ENCODE measurements around the gene COLEC12. TPM values are rescaled to one million over a fixed set of nuclear protein-coding genes. Genes with fewer than 3 reads are reported as not detected.

Gene COLEC12
- total and polyA plus RNA-seq, 10 of the 15 experiments (the other 5 are each of a cell fraction or from before 2014, with no cell fraction given) = 0.04 to 0.05 TPM; not detected in 8

DNA sequence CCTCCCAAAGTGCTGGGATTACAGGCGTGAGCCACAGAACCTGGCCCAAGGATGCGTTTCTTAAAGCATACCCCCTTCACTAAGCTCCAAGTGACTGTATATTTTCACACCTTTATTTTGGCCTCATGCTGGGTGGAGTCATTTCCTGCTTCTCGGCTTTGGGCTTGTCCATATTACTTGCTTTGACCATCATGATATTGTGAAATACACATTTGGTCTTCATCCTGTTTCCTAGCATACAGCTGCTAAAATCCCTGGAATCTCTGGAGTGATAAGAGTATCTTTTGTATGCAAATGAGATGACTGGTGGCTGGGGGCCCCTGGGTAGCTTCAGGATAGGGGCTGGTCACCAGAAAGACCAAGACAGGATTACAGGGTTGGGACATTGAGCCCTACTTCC is 17.6 kb upstream of the COLEC12 start:
- Histone ChIP-seq H3K4me3 (no peak overlapping the region), H4K20me1 (ENCODE audit: control insufficient read depth, insufficient read depth) (no peaks in the 10 kb centered on the region), H3K9me3 (replicated peaks; ENCODE audit: control insufficient read depth, insufficient read depth, low read length) (no peaks in the 10 kb centered on the region), H3K4me1 (ENCODE audit: control insufficient read depth, insufficient read depth, low read length) (0 out of 2 replicates have a peak, but pooled peaks cover 3% of the 10 kb centered on the region), H3K9ac (ENCODE audit: control insufficient read depth, insufficient read depth, low read length) (no peak overlapping the region), H3K79me2 (ENCODE audit: control insufficient read depth, insufficient read depth, low read length) (no peaks in the 10 kb centered on the region), H2AFZ (ENCODE audit: control insufficient read depth, low read depth, low read length) (no peak overlapping the region), H3K4me2 (ENCODE audit: control insufficient read depth, insufficient read depth) (no peak overlapping the region), H3K27ac (ENCODE audit: control insufficient read depth, insufficient read depth) (no peak overlapping the region), H3K36me3 (ENCODE audit: control insufficient read depth in 2 of 2, insufficient read depth in 2 of 2, low read length in 1 of 2) (no peaks in the 10 kb centered on the region), H3K27me3 (replicated peaks in 1 of 2; ENCODE audit: control insufficient read depth in 2 of 2, insufficient read depth in 2 of 2, low read length in 1 of 2) (no peaks in the 10 kb centered on the region)
- TF ChIP-seq, protein P1, sequence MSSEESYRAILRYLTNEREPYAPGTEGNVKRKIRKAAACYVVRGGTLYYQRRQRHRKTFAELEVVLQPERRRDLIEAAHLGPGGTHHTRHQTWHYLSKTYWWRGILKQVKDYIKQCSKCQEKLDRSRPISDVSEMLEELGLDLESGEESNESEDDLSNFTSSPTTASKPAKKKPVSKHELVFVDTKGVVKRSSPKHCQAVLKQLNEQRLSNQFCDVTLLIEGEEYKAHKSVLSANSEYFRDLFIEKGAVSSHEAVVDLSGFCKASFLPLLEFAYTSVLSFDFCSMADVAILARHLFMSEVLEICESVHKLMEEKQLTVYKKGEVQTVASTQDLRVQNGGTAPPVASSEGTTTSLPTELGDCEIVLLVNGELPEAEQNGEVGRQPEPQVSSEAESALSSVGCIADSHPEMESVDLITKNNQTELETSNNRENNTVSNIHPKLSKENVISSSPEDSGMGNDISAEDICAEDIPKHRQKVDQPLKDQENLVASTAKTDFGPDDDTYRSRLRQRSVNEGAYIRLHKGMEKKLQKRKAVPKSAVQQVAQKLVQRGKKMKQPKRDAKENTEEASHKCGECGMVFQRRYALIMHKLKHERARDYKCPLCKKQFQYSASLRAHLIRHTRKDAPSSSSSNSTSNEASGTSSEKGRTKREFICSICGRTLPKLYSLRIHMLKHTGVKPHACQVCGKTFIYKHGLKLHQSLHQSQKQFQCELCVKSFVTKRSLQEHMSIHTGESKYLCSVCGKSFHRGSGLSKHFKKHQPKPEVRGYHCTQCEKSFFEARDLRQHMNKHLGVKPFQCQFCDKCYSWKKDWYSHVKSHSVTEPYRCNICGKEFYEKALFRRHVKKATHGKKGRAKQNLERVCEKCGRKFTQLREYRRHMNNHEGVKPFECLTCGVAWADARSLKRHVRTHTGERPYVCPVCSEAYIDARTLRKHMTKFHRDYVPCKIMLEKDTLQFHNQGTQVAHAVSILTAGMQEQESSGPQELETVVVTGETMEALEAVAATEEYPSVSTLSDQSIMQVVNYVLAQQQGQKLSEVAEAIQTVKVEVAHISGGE (CRISPR knock-in tag; IDR thresholded peaks at IDR 0.05) = no peak
- TF ChIP-seq CHD2 (IDR thresholded peaks at IDR 0.05; ENCODE audit: borderline replicate concordance, low read depth, low read length) = no peak
- no peak for TF ChIP-seq SRF (IDR thresholded peaks at IDR 0.05; ENCODE audit: low read depth in 2 of 2, low read length in 2 of 2)
- no peak for TF ChIP-seq MTA2 (IDR thresholded peaks at IDR 0.05; ENCODE audit: low read depth)
- no peak for TF ChIP-seq NBN (IDR thresholded peaks at IDR 0.05)
- TF ChIP-seq, protein P2, sequence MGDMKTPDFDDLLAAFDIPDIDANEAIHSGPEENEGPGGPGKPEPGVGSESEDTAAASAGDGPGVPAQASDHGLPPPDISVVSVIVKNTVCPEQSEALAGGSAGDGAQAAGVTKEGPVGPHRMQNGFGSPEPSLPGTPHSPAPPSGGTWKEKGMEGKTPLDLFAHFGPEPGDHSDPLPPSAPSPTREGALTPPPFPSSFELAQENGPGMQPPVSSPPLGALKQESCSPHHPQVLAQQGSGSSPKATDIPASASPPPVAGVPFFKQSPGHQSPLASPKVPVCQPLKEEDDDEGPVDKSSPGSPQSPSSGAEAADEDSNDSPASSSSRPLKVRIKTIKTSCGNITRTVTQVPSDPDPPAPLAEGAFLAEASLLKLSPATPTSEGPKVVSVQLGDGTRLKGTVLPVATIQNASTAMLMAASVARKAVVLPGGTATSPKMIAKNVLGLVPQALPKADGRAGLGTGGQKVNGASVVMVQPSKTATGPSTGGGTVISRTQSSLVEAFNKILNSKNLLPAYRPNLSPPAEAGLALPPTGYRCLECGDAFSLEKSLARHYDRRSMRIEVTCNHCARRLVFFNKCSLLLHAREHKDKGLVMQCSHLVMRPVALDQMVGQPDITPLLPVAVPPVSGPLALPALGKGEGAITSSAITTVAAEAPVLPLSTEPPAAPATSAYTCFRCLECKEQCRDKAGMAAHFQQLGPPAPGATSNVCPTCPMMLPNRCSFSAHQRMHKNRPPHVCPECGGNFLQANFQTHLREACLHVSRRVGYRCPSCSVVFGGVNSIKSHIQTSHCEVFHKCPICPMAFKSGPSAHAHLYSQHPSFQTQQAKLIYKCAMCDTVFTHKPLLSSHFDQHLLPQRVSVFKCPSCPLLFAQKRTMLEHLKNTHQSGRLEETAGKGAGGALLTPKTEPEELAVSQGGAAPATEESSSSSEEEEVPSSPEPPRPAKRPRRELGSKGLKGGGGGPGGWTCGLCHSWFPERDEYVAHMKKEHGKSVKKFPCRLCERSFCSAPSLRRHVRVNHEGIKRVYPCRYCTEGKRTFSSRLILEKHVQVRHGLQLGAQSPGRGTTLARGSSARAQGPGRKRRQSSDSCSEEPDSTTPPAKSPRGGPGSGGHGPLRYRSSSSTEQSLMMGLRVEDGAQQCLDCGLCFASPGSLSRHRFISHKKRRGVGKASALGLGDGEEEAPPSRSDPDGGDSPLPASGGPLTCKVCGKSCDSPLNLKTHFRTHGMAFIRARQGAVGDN (IDR thresholded peaks at IDR 0.05) = no peak
- TF ChIP-seq SPI1 (IDR thresholded peaks at IDR 0.05; ENCODE audit: borderline replicate concordance, insufficient read depth, low read depth, low read length) = no peak
- DNase-seq (ENCODE audit: low read depth, low spot score) = no peak
- BruUV-seq (replicated peaks) = no TSS peak
- intact Hi-C loops (cut with micrococcal nuclease; ENCODE audit: unreplicated experiment) = no loop called here
- FAIRE-seq = no peak
- CTCF ChIA-PET = interaction anchor here (0.8 kb wide), 1 partner anchor 40 kb away, joined by 3 read pairs; no protein-coding TSS in a partner anchor
- in situ Hi-C loops (cut with MboI) = no loop called here
- 65% methylated on average over 3 of the region's 3 CpGs for WGBS (ENCODE audit: insufficient coverage, insufficient replicate concordance, low lambda C conversion rate, missing lambda C conversion rate)
- RAD21 ChIA-PET (ENCODE audit: unreplicated experiment) = interaction anchor here (1.5 to 3.4 kb wide), 2 partner anchors 10 to 12 kb away, joined by 5 to 31 read pairs; no protein-coding TSS in a partner anchor
- ATAC-seq = no peak
- POLR2A ChIA-PET = no interaction called here
- SMC1A ChIA-PET (ENCODE audit: uncharacterized antibody, unreplicated experiment) = interaction anchor here (1.4 to 5.7 kb wide), 3 partner anchors 11 to 22 kb away, joined by 3 to 33 read pairs (median 3); no protein-coding TSS in a partner anchor

All from GM12878 (cell line).